Measurements from ENCODE around the gene RAP1A.

Gene RAP1A

GRCh38 chr1:111619635-111620440 is at the start of gene RAP1A:
Gene RAP1A (plus strand): TSS chr1:111619789. CDS start chr1:111691361, 71,572 bp downstream.
- peak; percentile 90 to 94 (median 92) for DNase-seq

GRCh38 chr1:111569913-111570312 is 49.7 kb upstream of the RAP1A start:
- DNase-seq: no peak

DNA sequence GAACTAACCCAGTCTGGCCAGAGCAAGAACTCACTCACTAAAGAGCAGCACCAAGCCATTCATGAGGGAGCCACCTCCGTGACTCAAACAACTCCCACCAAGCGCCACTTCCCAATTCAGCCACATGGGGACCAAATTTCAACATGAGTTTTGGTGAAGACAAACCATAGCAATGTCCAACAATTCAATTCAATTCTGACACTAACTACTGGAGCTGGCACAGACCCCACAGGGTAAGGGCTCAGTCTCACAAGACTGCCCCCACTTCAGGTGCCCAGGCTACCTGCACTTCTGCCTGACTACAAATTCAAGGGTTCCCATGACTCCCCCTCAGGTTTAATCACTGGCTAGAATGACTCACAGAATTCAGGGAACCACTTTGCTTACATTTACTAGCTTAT is 48.8 kb upstream of the RAP1A start:
- peak in 3 of 4 experiments; percentile 3 to 5 (median 4) for DNase-seq

DNA sequence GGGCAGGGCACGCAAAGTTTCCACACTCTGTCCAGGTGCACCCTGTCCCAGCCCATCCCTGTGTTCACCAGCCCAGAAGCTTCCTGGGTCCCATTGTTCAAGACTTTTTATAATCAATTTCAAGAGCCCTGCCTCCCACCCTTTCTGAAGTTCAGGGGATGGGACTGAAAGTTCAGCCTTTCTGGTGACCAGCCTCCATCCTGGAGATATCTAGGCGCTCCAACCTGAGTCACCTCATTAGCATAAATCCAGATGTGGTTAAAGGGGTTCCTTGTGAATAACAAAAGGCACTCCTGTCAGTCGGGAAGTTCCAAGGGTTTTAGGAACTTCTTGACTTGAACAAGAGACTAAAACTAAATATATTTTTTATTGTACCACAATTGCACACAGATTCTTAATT is 48.4 kb upstream of the RAP1A start:
- no peak for DNase-seq

GRCh38 chr1:111571987-111572386 is 47.6 kb upstream of the RAP1A start:
- no peak for DNase-seq

DNA sequence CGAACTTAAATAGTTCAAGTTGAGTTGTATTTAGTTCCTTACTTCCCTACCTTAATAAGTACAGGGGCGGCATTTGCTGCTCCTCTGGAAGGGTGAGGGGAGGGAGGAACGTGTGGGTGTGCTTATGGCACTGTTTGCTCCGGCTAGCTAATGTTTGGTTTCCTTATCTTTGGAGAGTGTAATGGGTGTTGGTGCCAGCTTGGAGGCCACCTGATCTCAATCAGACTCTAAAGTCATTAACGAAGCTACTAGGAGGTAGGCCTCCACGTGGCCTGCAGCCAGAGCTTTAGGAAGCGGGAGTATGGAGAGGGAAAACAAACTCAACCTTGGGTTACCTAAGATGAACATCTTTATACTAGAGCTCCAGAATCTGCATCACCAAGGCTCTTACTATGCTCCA is 43.0 kb upstream of the RAP1A start:
- DNase-seq: no peak

DNA sequence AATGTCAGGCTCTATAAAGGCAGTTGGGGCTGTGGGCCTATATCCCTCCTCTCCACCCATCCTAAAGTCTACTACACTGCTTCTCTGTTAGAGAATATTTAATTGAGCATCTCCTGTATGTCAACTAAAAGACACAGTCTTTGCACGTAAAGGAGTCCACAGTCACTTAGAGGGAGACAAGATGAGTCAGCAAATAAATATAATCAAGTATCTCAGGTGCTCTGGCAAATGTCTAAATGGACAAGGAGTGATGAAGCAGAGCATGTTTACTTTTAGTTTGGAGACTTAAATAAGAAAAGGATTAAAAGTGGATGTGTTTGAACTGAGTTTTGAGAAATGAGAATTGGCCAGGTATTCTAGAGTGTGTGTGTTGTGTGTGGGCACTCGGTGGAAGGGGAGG is 41.8 kb upstream of the RAP1A start:
- no peak for DNase-seq

- DNase-seq: no peak
Measured at GRCh38 chr1:111581166-111581565, 38.4 kb upstream of the RAP1A start.

GRCh38 chr1:111582016-111582415 is 37.6 kb upstream of the RAP1A start:
- no peak for DNase-seq

GRCh38 chr1:111582644-111583618 is 36.7 kb upstream of the RAP1A start:
- no peak for DNase-seq

DNA sequence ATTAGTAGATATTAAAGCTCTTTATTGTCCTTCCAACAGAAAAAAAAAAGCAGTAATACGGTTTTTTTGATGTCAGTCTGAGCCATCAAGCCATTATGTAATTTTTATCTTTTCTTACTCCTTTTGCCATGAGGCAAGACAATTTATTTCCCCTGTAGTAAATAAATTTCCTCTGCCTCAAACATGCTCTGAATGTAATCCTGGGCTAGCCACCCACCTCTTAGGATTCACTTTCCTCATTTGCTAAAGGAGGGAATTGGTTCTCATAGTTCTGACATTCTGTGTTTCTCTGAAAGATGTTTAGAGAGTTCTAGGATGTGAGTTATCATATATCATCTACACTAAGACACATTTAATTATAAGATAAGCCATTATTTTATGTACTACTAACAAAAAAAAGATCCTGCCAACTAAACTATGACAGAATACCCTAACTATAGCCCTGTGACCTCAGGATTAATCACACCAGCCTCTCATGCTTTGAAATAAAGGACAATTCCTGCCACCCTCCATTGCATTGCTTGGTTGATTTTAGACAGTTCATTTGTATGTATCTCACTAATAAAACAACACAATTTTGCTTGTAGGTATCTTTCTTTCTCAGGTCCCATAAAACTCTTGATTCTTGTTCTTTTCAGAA is 34.0 kb upstream of the RAP1A start:
- no peak for DNase-seq

GRCh38 chr1:111586112-111586511 is 33.5 kb upstream of the RAP1A start:
- no peak for DNase-seq

DNA sequence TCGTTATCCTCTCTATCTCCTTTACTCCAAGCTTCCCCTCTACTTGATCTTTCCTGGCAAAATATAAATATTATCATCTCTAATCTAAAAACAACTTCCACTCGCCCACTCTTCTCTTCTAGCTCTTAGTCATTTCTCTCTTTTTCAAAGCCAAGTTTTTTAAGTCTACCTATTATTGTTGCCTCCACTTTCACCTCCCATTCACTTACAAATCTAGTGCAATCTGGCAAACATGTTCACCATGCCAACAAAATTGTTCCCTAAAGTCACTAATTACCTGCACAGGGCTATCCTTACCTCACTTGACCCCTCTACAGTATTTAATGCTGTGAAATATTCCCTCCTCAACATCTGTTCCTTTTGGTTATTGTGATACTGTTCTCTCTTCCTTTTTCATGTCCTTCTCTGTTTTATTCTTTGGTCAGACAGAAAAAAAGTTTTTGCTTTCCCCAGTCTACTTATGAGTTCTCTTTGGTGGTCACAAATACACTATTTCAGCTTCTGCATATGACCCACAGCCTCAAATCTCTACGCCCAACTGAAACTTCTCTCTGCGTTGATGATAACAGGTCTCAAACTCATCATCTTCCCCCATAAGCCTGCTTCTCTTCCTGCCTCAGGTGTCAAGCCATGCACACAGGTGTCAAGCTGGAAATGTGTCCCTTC is 31.9 kb upstream of the RAP1A start:
- no peak for DNase-seq

- DNase-seq: no peak
Measured at GRCh38 chr1:111591937-111592336, 27.7 kb upstream of the RAP1A start.

DNA sequence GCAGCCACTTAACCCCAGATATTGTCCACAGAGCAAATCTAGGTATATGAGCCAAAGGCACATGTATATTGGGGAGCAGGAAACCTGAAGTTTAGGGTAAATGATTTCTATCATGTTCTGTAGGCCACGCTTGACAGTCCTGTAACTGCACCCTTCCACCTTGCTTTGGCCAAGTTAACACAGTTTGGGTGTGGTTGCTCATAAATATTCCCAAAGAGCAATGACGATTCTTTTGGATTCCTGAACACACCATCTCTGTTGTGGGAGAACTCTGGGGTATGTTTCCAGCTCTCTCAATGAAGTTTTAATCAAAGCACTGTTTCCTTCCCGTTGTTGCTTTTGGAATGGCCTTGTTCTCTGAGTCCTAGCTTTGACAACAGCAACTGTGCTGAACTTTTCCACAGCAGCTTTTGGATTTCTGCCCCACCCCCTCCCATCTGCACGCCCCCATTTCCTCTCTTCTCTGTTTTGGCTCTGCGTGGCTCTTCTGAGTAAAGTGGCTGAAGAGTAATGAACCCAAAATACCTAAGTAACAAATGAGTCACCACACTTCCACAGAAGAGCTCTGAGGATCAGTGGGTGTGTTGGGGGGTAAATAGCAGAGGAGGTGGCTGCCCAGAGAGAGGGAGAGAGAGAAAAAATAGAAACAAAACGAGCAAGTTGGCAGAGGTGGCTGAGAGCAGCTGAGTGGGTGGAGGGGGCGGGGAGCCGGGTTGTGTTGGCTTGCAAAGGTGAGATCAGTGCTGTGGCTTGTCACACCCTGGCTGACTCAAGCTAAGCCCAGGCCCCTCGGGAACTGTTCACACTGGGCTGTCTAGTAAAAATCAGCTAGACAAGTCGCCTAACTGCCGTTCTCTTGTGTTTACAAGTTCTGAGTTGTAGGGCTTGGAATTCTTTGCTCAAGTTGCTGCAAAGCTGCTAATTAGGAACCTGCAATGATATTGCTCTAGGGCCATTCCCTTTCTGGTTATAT is 26.9 kb upstream of the RAP1A start:
- peak; percentile 83 to 91 (median 84) for DNase-seq

- no peak for DNase-seq
Measured at GRCh38 chr1:111593403-111594305, 25.9 kb upstream of the RAP1A start.

- no peak for DNase-seq
Measured at GRCh38 chr1:111594306-111594693, 25.3 kb upstream of the RAP1A start.

- no peak for DNase-seq
Measured at GRCh38 chr1:111595807-111596206, 23.8 kb upstream of the RAP1A start.

DNA sequence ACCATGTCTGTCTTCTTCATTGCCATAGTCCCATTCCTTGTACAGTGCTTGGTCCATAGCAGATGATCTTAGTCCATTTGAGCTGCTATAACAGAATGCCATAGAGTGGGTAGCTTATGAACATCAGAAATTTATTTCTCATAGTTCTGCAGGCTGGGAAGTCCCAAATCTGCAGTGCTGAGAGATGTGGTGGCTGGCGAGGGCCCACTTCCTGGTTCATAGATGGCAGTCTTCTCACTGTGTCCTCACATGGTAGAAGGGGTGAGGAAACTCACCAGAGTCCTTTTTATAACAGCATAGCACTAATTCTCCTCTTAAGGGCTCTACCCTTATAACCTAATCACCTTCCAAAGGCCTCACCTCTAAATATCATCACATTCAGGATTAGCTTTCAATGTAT is 23.1 kb upstream of the RAP1A start:
- peak in 3 of 4 experiments; percentile 9 to 17 (median 15) for DNase-seq

DNA sequence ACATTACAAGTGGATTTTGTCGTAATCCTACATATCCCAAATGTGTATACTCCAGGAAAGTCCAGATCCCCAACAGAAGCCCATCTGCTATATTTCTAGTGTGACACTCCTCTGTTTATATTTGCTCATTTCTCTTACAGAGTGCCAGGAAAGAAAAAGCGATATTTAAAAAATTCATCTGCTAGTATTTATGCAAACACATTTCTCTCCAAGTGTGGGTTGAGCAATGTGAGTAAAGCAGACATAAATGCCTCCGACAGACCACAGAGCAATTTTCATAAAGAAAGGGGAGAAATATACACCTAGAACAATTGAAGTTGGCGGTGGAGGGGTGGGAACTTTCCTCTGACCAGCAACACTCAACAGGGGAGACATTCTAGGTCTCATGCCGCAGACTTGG is 22.2 kb upstream of the RAP1A start:
- DNase-seq: no peak
